Left lung (tissue), 10 donors: ENCODE data around the gene CROCC2. TPM values are rescaled to one million over a fixed set of nuclear protein-coding genes. Genes with fewer than 3 reads are reported as not detected.
A peak's percentile ranks its signal among the peaks of the same experiment; 100 is the strongest.

Experiments used
- ATAC-seq: fragments of 200-7000 bp; cut with Tn5 transposase; one replicate; pipeline ENCODE4 v1.9.1; 2020; ENCODE audit warnings: moderate library complexity
- DNase-seq, 4 donors: peaks; one replicate each; pipeline ENCODE4 v3.0.0-alpha.2; 2013 to 2020
- H3K27ac ChIP-seq, 2 donors: fragments of 200-600 bp; sonication (generic) in 1 of 2; one replicate each; pipeline versions ENCODE4 v1.5.0 to v1.8.0; 2020 to 2021
- H3K27me3 ChIP-seq, 2 donors: fragments of 200-600 bp; sonication (generic) in 1 of 2; one replicate each; pipeline versions ENCODE4 v1.5.0 to v1.8.0; 2020 to 2021
- H3K36me3 ChIP-seq, 2 donors: fragments of 200-600 bp; sonication (generic) in 1 of 2; one replicate each; pipeline versions ENCODE4 v1.5.0 to v1.8.0; 2020 to 2021
- H3K4me1 ChIP-seq, 2 donors: fragments of 200-600 bp; one replicate each; pipeline ENCODE4 v1.8.0; 2021
- H3K4me3 ChIP-seq, 2 donors: fragments of 200-600 bp; sonication (generic) in 1 of 2; one replicate each; pipeline versions ENCODE4 v1.5.0 to v1.8.0; 2020 to 2021; ENCODE audit warnings: mild to moderate bottlenecking in 1 of 2
- H3K9me3 ChIP-seq, 2 donors: fragments of 200-600 bp; sonication (generic) in 1 of 2; one replicate each; pipeline versions ENCODE4 v1.5.0 to v1.8.0; 2020 to 2021
- CTCF ChIP-seq, 2 donors: fragments of 200-600 bp; sonication (generic) in 1 of 2; IDR thresholded peaks; one replicate each; pipeline versions ENCODE4 v1.5.0 to v1.8.0; 2021; ENCODE audit warnings: antibody characterized with exemption in 2 of 2
- intact Hi-C, 2 donors: fragments of 100-400 bp; cut with DNase I; formaldehyde crosslinking; loops; one replicate each; pipeline versions ENCODE4 v1.11.2 to v1.14.2; 2022
- polyA plus RNA-seq, 6 donors: library from polyadenylated mRNA; unstranded; fragments of 120-200 nt; gene quantifications; one replicate each; pipeline ENCODE4 v1.2.1, GENCODE V29; 2013; ENCODE audit not compliant: insufficient read length in 6 of 6
- total RNA-seq, 2 donors: library from RNA; stranded (reverse); fragmentation: NEBNext Ultra II Directional; extraction: Animal tissue kit (Norgen Biotek cat#: 25700); gene quantifications; one replicate each; pipeline ENCODE4 v1.2.1, GENCODE V29; 2021
- donor health status: DM: no; HTN: yes; CAD: no.
- donor health status: DM: no; HTN: no; CAD: no.

The CROCC2 gene
- total and polyA plus RNA-seq, 8 donors = 0.32 to 4.4 (median 2.3) TPM

- no peak overlapping the region for H3K4me3 ChIP-seq
- intact Hi-C loops = no loop called here
- no peak overlapping the region for H3K27ac ChIP-seq
- no peaks in the 10 kb centered on the region for H3K27me3 ChIP-seq
- H3K36me3 ChIP-seq = no peaks in the 10 kb centered on the region
- no peak for TF ChIP-seq CTCF (IDR thresholded peaks at IDR 0.05)
- no peak for DNase-seq
- no peaks in the 10 kb centered on the region for H3K9me3 ChIP-seq
- no peaks in the 10 kb centered on the region for H3K4me1 ChIP-seq
- no peak for ATAC-seq
Measured at GRCh38 chr2:240886678-240887609, 19.2 kb upstream of the CROCC2 start.

GRCh38 chr2:240887631-240888030, 18.5 kb upstream of the CROCC2 start:
- intact Hi-C loops = no loop called here
- Histone ChIP-seq H3K4me3 (no peak overlapping the region), H3K27ac (no peak overlapping the region), H3K9me3 (no peaks in the 10 kb centered on the region), H3K27me3 (no peaks in the 10 kb centered on the region), H3K4me1 (no peaks in the 10 kb centered on the region), H3K36me3 (no peaks in the 10 kb centered on the region)
- no peak for TF ChIP-seq CTCF (IDR thresholded peaks at IDR 0.05)
- ATAC-seq (no peak), DNase-seq (no peak)

GRCh38 chr2:240888130-240888889, 17.8 kb upstream of the CROCC2 start:
- Histone ChIP-seq H3K27ac (no peak overlapping the region), H3K9me3 (no peaks in the 10 kb centered on the region), H3K4me3 (no peak overlapping the region), H3K4me1 (no peaks in the 10 kb centered on the region), H3K36me3 (no peaks in the 10 kb centered on the region), H3K27me3 (no peaks in the 10 kb centered on the region)
- no peak for TF ChIP-seq CTCF (IDR thresholded peaks at IDR 0.05)
- DNase-seq (peak in 1 of 4 donors; percentile 70), ATAC-seq (no peak)
- intact Hi-C loops = no loop called here

- no peak overlapping the region for H3K4me3 ChIP-seq
- ATAC-seq (no peak), DNase-seq (peak in 1 of 4 donors; percentile 62)
- H3K4me1 ChIP-seq = no peaks in the 10 kb centered on the region
- intact Hi-C loops = no loop called here
- no peaks in the 10 kb centered on the region for H3K27me3 ChIP-seq
- H3K9me3 ChIP-seq = no peaks in the 10 kb centered on the region
- TF ChIP-seq CTCF (IDR thresholded peaks at IDR 0.05) = no peak
- no peak overlapping the region for H3K27ac ChIP-seq
- H3K36me3 ChIP-seq = no peaks in the 10 kb centered on the region
Measured at GRCh38 chr2:240888890-240889573, 17.1 kb upstream of the CROCC2 start.
